Measurements from ENCODE around the gene RAB1B. TPM values are rescaled to one million over a fixed set of nuclear protein-coding genes. Genes with fewer than 3 reads are reported as not detected.

The RAB1B gene
- total and polyA plus RNA-seq, 9 donors, result 54.6 to 140 (median 119) TPM

- intact Hi-C loops (cut with DNase I), result no loop called here
- WGBS, 3 donors, result 9 to 19% (median 18%) methylated on average over 31 to 84 of the region's 84 CpGs
- H3K4me1 ChIP-seq (ENCODE audit: insufficient read depth), result peaks cover 3% of the 10 kb centered on the region
- no peak for TF ChIP-seq EP300 (IDR thresholded peaks at IDR 0.05)
- peak within 1 kb of the TSS; percentile 34 for H3K4me3 ChIP-seq
- no peaks in the 10 kb centered on the region for H3K36me3 ChIP-seq
- peak within 1 kb of the TSS; percentile 28 to 59 for H3K27ac ChIP-seq
- H3K27me3 ChIP-seq, result no peaks in the 10 kb centered on the region
- peak in 3 of 5 donors; percentile 55 to 72 (median 58) for DNase-seq
- H3K9me3 ChIP-seq, result no peaks in the 10 kb centered on the region
Observed at GRCh38 chr11:66277471-66278362, 9.3 kb downstream of the RAB1B start, which contains the start of gene CNIH2. Gene CNIH2, plus strand, starts transcription at chr11:66278175. Its CDS starts 282 bp downstream, at chr11:66278457.

- 2 to 6% (median 2%) methylated on average over 23 to 45 of the region's 45 CpGs for WGBS, 3 donors
- H3K4me1 ChIP-seq (ENCODE audit: insufficient read depth), result peaks cover 5% of the 10 kb centered on the region
Observed at GRCh38 chr11:66278363-66279091, 10.1 kb downstream of the RAB1B start.

GRCh38 chr11:66279092-66279734 lies 10.8 kb downstream of the RAB1B start:
- intact Hi-C loops (cut with DNase I), result no loop called here
- no peaks in the 10 kb centered on the region for H3K27me3 ChIP-seq
- 66 to 77% (median 69%) methylated on average over 15 of the region's 15 CpGs for WGBS, 3 donors
- H3K27ac ChIP-seq, result no peak overlapping the region
- peaks cover 5% of the 10 kb centered on the region for H3K4me1 ChIP-seq (ENCODE audit: insufficient read depth)
- TF ChIP-seq POLR2A (IDR thresholded peaks at IDR 0.05) (no peak), EP300 (IDR thresholded peaks at IDR 0.05) (no peak), CTCF (IDR thresholded peaks at IDR 0.05) (no peak)
- no peaks in the 10 kb centered on the region for H3K36me3 ChIP-seq
- H3K4me3 ChIP-seq, result no peak overlapping the region
- DNase-seq, result peak in 1 of 5 donors; percentile 32
- no peaks in the 10 kb centered on the region for H3K9me3 ChIP-seq

More at GRCh38 chr11:66278363-66279091, 10.1 kb downstream of the RAB1B start:
- Histone ChIP-seq H3K36me3 (no peaks in the 10 kb centered on the region), H3K4me3 (peak overlapping the region; percentile 34), H3K27ac (no peak overlapping the region), H3K9me3 (no peaks in the 10 kb centered on the region), H3K27me3 (no peaks in the 10 kb centered on the region)
- intact Hi-C loops (cut with DNase I), result no loop called here
- TF ChIP-seq CTCF (IDR thresholded peaks at IDR 0.05), result no peak
- TF ChIP-seq POLR2A (IDR thresholded peaks at IDR 0.05), result no peak
- TF ChIP-seq EP300 (IDR thresholded peaks at IDR 0.05), result no peak
- peak in 2 of 5 donors; percentile 42 to 49 for DNase-seq

- H3K9me3 ChIP-seq, result no peaks in the 10 kb centered on the region
- WGBS, 3 donors, result 81 to 93% (median 86%) methylated on average over 14 of the region's 14 CpGs
- TF ChIP-seq CTCF (IDR thresholded peaks at IDR 0.05) (no peak), EP300 (IDR thresholded peaks at IDR 0.05) (no peak), POLR2A (IDR thresholded peaks at IDR 0.05) (no peak)
Observed at GRCh38 chr11:66280428-66280827, 12.0 kb downstream of the RAB1B start.

More at GRCh38 chr11:66280428-66280827, 12.0 kb downstream of the RAB1B start:
- intact Hi-C loops (cut with DNase I), result loop anchor here in 2 of 4 donors (5.0 to 10.0 kb wide), 3 partner anchors 54 to 63 kb away; partner anchors contain the start of gene RIN1 (in 1 of the 2)
- no peaks in the 10 kb centered on the region for H3K27me3 ChIP-seq
- peaks cover 5% of the 10 kb centered on the region for H3K4me1 ChIP-seq (ENCODE audit: insufficient read depth)
- H3K4me3 ChIP-seq, result no peak overlapping the region
- no peaks in the 10 kb centered on the region for H3K36me3 ChIP-seq
- DNase-seq, result peak in 3 of 5 donors; percentile 28 to 54 (median 42)
- no peak overlapping the region for H3K27ac ChIP-seq
